GM19193 (cell line): Measurements from ENCODE around the gene WWP2.

ENCODE experiments used
- POLR2A ChIP-seq: IDR thresholded peaks from 4 replicates; pipeline ENCODE4 v1.6.1; 2011; ENCODE audit not compliant: insufficient read depth, insufficient read length; ENCODE audit errors: extremely low read depth

WWP2 gene

DNA sequence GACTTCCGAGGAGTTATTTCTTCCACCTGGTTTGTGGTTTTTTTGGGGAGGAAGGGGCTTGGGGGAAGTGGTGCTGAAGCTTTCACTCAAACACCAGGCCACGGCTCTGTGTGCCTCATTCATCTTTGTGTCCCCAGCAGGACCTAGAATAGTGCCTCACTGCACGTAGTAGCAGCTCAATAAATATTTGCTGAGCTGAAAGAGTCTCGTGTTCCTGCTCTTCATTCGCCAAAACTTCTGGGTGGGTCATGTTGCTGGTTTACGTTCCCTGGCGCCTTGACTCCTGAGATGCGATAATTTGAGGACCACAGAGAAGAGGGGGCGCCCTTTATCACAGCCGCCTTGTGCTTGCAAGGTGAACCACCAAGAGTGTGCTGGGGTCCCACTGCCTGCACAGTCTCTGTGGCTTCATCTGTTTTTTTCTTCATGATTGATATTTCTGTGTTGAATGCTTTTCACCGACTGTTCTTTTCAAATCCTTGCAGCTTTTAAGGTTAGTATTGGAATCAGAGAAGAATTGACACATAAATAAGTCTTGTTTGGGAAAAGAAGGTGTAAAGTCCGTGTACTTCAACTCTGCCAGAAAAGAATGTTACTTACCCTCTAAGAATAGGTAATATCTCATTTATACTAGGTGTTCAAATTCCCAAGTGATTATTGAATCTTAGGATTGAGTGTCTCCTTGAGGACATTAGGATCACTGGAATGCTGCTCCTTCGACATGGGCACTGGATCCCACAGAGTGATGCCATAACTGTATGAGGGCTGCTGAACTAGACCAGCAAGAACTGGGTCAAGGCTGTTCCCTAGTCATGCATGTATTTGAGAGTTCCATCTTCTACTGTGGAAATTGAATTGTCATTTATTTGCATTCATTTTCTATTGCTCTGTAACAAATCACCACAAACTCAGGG is 96.3 kb downstream of the WWP2 start:
- TF ChIP-seq POLR2A = no peak

DNA sequence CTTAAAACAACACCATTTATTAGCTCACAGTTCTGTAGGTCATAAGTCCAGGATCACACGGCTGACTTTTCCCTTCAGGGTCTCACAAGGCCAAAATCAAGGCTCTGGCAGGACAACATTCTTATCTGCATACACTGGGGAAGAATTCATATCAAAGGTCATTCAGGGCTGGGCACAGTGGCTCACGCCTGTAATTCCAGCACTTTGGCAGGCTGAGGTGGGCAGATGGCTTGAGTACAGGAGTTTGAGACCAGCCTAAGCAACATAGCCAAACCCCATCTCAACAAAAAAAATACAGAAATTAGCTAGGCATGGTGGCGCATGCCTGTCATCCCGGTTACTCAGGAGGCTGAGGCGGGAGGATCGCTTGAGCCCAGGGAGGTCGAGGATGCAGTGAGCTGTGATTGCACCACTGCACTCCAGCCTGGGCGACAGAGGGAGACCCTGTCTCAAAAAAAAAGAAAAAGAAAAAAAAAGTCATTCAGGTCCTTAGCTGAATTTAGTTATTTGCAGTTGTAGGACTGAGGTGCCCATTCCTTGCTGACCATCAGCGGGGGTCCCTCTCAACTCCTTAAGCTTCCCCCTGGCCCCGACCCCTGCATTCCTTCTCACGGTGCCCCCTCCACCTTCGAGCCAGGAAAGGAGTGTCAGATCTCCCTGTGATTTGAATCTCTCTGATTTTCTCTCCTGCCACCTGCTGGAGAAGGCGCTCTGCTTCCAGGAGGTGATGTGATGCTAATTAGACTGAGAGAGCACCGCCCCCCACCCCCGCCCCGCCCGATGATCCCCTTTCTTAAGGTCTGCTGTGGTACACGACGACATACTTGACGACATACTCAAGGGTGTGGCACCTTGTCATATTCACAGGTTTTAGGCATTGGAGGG is 97.2 kb downstream of the WWP2 start:
- no peak for TF ChIP-seq POLR2A

DNA sequence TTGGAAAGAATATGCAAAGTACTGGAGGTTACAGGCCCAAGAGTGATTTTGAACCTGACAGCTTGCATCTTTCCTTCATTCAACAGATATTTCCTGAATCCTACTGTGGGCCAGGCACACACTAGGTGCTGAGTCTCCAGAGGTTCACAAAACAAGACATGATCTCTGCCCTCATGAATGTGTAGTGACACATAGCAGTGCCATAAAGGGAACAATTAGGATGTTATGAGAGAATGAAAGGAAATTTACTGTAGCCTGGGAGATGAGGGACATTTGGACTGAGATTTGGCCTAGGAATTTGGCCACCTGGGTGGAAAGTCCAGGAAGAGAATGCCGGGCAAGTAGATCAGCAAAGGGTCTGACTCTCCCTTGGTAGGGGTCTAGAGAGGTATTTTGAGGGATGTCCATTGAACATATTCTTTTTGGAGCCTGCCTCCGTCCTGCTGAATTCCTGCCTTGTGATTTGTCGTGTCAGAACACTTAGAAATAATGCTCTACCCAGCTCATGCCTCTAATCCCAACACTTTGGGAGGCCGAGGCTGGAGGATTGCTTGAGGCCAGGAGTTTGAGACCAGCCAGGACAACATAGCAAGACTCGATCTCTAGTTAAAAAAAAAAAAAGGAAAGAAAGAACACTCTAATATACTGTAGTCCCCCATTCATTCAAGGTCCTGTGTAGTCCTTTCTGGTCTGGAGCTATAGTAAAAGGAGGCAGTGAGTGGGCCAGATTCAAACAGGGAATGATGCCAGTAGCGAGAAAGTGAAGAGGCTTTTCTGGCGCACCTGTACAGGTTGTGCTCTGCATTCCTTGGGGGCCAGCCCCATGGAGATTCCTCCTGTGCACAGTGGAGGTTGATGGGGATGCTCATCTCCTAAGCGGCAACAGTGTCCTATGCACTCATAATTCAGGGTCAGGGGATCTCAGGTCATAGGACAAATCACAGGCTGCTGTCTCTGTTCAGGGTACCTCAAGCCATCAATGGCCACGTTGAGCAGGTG is 98.4 kb downstream of the WWP2 start:
- no peak for TF ChIP-seq POLR2A

DNA sequence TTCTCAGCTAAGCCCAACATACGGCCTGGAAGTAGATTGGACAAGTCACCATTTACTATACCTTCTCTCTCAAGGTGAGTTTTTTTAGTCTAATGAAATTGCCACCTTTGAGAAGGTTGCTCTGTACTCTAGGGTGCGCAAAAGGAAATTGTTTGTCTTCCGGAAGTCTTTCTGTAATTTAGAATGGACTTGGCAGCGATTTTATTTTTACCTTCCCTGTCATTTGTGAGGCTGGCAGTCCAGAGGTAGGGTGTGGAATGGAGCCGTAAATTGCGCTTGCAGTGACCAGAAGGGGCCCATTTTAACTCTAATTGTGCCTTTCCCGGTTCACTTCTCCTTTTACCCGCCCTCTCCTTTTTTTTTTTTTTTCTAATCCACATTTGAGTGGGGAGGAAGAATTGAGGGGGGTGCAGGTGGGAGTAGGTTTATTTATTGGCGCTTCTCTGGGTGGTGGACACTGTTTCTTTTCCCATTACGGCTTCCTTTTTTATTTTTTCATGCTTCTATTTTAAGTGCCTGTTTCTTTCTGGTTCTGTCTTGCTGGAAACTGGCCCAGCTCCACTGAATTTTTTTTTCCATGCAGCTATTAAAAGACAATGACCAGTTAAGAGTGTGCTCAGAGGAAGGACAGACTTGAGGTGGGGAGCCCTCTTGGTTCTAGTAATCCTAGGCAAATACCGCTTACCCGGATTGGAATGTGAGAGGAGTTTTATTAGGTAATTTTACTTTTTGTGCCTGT is 99.3 kb downstream of the WWP2 start:
- TF ChIP-seq POLR2A = no peak

DNA sequence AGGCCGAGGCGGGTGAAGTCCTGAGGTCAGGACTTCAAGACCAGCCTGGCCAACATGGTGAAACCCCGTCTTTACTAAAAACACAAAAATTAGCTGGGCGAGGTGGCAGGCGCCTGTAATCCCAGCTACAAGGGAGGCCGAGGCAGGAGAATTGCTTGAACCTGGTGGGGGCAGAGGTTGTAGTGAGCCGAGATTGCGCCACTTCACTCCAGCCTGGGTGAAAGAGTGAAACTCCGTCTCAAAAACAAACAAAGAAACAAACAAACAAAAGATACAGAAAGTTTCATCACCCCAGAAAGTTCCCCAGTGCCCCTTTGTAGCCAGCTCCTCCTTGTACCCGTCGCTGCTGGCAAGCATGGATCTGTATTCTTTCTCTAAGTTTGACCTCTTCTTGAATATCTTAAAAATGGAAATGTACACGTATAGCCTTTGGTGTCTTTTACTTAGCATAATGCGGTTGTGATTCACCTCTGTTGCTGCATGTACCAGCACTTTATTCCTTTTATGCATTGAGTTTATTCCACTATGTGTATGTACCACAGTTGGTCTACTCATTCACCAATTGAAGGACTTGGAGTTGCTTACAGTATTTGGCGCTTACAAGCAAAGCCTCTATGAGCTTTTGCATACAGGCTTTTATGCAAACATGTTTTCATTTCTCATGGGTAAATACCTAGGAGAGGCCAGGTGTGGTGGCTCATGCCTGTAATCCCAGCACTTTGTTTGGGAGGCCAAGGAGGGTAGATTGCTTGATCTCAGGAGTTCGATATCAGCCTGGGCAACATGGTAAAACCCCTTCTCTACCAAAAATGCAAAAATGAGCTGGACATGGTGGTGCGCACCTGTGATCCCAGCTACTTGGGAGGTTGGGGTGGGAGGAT is 101.5 kb downstream of the WWP2 start:
- TF ChIP-seq POLR2A = no peak

DNA sequence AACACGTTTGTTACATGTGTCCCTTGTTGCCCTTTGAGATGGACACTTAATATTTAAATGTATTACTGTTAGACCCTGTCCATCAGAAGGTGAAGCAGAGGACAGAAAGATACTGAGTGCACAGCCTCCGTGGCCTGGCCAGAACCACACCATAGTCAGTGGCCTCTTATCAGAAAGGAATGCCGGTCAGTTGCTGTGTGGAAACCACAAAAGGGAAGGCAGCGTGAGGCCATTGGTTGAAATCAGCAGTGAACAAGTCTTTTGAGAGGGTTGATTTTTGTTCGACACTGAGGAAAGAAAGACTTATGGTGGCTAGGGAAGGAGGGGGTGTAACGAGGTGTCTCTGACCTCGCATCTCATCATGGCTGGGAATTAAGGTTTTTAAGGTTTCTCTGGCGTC is 103.6 kb downstream of the WWP2 start:
- TF ChIP-seq POLR2A = no peak

DNA sequence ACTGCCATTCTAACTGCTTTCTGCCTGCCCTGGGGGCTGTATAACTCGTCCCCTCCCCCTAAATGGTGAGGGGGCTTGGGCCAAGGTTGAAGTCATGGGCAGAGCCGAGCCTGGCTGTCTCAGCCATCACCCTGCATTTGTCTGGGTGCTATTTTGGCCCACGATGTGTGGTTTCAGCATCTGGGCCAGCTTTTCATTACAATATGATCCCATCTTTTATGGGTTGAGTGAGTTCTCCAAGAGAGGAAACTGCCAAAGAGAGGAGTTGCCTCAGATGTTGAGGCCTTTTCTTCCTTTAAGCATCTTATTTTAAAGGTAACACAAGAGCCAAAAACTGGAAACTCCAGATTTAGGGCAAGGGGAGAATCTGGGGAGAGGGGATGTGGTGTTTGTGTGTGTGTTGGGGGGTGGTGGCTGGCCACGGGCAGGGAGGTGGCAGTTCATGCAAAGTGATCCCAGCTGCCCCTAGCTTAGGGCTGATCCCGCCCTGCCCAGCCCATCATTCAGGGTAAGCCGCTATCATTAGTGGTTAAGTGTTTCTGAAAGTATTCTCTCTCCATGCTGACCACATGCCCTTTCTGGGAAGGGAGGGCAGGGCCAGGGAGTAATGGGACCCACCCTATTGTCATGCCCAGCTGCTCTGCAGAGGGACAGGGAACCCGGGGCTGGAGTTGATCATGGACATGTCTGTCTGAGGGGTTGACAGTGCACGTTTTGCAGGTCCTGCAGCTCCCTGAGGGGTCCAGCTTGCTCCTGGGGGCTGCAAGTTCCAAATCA is 105.8 kb downstream of the WWP2 start:
- no peak for TF ChIP-seq POLR2A

DNA sequence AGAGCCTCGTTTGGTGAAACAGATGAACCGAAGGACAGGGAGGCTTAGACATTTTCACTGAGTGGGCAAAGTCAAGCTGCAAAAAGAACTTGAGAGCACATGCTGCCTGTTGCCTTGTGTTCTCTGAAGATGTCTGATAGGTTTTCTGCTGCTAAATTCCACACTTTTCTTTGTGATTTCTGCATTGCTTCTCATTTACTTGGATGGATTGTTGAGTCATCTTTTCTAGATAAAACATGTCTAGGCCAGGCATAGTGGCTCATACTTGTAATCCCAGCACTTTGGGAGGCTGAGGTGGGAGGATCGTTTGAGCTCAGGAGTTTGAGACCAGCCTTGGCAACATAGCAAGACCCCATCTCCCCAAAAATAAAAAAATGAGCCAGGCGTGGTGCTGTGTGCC is 108.6 kb downstream of the WWP2 start:
- TF ChIP-seq POLR2A = no peak

DNA sequence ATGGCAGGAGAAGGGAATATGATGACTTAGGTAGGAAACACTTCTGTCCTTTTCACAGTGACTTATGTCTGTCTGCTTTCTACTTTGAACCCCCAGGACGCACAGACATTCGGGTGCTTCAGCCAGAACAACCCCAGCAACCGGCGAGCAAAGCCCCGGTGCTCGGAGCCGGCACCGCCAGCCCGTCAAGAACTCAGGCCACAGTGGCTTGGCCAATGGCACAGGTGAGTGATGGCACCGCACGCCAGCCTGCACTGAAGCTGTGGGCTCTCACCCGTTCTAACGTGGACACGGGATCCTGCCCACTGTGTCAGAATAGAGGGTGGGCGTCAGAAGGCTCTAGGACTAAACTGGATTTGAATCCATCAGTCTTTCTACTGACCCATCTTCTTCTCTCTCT is 109.6 kb downstream of the WWP2 start:
- no peak for TF ChIP-seq POLR2A

DNA sequence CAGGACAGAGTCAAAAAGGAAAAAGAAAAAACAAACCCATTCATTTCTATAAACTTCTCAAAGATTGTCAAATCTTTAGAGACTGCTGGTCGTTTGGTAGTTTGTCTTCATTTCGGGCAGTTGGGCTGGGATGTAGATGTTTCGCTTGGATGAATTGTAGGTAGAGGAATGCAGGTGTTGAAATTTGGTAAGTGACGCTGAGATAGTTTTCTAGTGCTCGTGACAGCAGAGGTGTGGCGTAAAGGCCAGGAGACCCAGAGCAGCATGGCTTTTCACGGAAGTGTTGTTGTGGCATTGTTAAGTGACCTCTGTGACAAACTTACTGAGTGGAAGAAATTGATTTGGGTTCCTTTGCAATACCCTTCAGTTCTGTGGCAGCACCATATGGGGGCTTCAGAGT is 110.8 kb downstream of the WWP2 start:
- no peak for TF ChIP-seq POLR2A

DNA sequence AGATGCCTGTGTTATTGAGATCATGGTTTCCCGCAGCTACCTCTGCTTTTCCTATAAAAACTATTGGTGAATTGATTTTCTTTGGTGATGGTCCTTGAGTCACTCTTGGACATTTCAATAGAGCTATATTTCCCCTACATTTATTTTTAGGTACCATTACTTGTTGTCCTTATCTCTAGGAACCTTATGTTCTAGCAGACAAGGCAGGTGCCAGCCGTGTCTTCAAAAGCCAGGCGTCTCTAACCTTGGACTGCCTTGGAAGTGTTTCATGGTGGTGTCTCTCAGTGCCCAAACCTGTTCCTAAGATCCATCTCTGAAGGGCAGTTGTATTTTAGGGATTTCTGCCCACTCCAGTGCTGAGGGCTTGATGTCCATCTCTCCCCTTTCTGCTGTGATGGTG is 111.7 kb downstream of the WWP2 start:
- no peak for TF ChIP-seq POLR2A

DNA sequence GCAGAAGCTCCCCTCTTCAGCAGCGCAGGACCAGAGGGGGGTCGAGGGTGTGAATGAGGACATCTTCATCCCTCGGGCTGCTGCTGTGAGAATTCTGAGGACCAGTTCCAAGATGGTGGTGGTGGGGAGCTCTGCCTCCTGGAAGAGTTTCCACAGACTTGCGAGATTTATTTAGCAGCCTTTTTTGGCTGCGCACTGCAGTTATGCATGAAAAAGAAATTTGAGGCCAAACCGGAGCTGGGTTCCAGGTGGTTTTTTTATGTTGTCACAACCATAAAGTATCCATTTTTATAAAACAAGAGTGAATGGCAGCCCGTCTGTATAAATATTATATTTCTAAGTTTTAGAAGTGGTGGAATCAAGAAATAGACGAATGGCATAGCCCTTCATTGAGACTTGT is 112.1 kb downstream of the WWP2 start:
- no peak for TF ChIP-seq POLR2A

DNA sequence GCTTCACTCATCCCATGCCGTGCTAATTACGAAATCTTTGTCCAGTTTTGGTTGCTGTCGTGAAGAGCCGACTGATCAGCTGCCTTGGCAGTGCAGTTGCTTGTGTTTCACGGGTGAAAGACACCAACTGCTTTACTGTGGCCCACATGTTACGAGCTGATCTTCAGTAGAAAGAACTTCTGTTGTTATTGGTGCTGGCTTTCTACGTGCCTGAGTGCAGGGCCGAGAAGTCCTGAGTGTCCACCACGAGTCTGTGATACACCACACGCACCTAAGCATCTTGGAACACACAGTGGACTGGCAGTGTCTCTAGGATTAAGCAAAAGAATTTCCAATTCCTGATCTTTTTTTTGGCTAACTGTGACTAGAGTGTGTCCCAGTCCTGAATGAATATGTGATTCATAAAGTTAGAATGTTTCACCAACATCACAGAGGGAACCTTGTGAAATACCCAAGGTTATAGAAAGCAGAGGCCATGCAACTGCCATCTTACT is 118.6 kb downstream of the WWP2 start:
- no peak for TF ChIP-seq POLR2A

DNA sequence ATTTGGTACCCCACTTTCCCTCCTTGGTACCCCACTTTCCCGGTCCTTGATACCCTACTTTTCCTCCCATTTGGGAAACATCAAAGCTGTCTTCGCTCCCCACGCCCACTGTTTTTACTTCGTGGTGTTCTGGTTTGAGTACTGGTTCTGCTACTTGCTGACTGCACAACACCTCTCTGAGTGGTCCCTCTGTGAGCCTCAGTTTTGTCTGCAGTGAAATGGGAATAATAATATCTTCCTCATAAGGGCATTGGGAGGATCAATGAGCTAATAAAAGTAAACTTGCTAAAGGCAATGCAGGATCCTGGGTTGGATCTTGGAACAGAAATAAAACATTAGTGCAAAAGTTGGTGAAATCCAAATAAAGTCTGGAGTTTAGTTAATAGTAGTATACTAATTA is 119.0 kb downstream of the WWP2 start:
- TF ChIP-seq POLR2A = no peak
